ENCODE data around the gene HAUS7.

HAUS7 gene

GRCh38 chrX:153470411-153471363 is at the start of gene HAUS7:
Gene HAUS7 (minus strand): TSS chrX:153470576. CDS start chrX:153470557, 19 bp downstream.
- DNase-seq (ENCODE audit: low spot score): peak; percentile 79

GRCh38 chrX:153519569-153520286 is 49.4 kb upstream of the HAUS7 start:
- no peak for DNase-seq (ENCODE audit: low spot score)

- DNase-seq (ENCODE audit: low spot score): no peak
These were observed 47.8 kb upstream of the HAUS7 start for GRCh38 chrX:153517946-153518834.

GRCh38 chrX:153517423-153517822 is 47.0 kb upstream of the HAUS7 start, which contains the start of gene ATP2B3:
Gene ATP2B3 (plus strand): TSS chrX:153517642. CDS start chrX:153536248, 18,606 bp downstream.
- no peak for DNase-seq (ENCODE audit: low spot score)

GRCh38 chrX:153516073-153516472 is 45.7 kb upstream of the HAUS7 start:
- no peak for DNase-seq (ENCODE audit: low spot score)

- no peak for DNase-seq (ENCODE audit: low spot score)
These were observed 45.1 kb upstream of the HAUS7 start for GRCh38 chrX:153515435-153515834.

- DNase-seq (ENCODE audit: low spot score): no peak
These were observed 43.9 kb upstream of the HAUS7 start for GRCh38 chrX:153514259-153514658.

- no peak for DNase-seq (ENCODE audit: low spot score)
These were observed 42.9 kb upstream of the HAUS7 start for GRCh38 chrX:153513265-153513664.

GRCh38 chrX:153512501-153512893 is 42.1 kb upstream of the HAUS7 start:
- no peak for DNase-seq (ENCODE audit: low spot score)

- DNase-seq (ENCODE audit: low spot score): no peak
These were observed 41.6 kb upstream of the HAUS7 start for GRCh38 chrX:153511784-153512500.

- DNase-seq (ENCODE audit: low spot score): no peak
These were observed 40.0 kb upstream of the HAUS7 start for GRCh38 chrX:153510383-153510782.

- no peak for DNase-seq (ENCODE audit: low spot score)
These were observed 39.2 kb upstream of the HAUS7 start for GRCh38 chrX:153509592-153509991.

- DNase-seq (ENCODE audit: low spot score): peak; percentile 57
These were observed 37.3 kb upstream of the HAUS7 start for GRCh38 chrX:153507484-153508178.

GRCh38 chrX:153505361-153505760 is 35.0 kb upstream of the HAUS7 start:
- no peak for DNase-seq (ENCODE audit: low spot score)

- no peak for DNase-seq (ENCODE audit: low spot score)
These were observed 34.2 kb upstream of the HAUS7 start for GRCh38 chrX:153504445-153505016.

- DNase-seq (ENCODE audit: low spot score): no peak
These were observed 32.4 kb upstream of the HAUS7 start for GRCh38 chrX:153502796-153503195.

GRCh38 chrX:153502131-153502530 is 31.8 kb upstream of the HAUS7 start:
- no peak for DNase-seq (ENCODE audit: low spot score)

GRCh38 chrX:153501530-153501929 is 31.2 kb upstream of the HAUS7 start:
- no peak for DNase-seq (ENCODE audit: low spot score)

GRCh38 chrX:153500676-153501280 is 30.4 kb upstream of the HAUS7 start:
- DNase-seq (ENCODE audit: low spot score): no peak

GRCh38 chrX:153499876-153500275 is 29.5 kb upstream of the HAUS7 start:
- no peak for DNase-seq (ENCODE audit: low spot score)
